Activated naive CD8-positive, alpha-beta T cell (primary cell): ENCODE data around the gene HNRNPC.
"Not testable (repeated sequence)": the region's sequence is repeated elsewhere in the genome, so short reads cannot be mapped to it uniquely, and the experiment has no call there.

Source experiments
- H3K27ac Mint-ChIP-seq: one replicate; pipeline ENCODE4 v1.8.0; 2021; ENCODE audit warnings: mixed read lengths
- H3K27me3 Mint-ChIP-seq: one replicate; pipeline ENCODE4 v1.8.0; 2021; ENCODE audit warnings: mixed read lengths
- H3K36me3 Mint-ChIP-seq: one replicate; pipeline ENCODE4 v1.8.0; 2021; ENCODE audit warnings: mixed read lengths
- H3K4me1 Mint-ChIP-seq: one replicate; pipeline ENCODE4 v1.8.0; 2021; ENCODE audit warnings: low read depth, mixed read lengths
- H3K4me3 Mint-ChIP-seq: one replicate; pipeline ENCODE4 v1.8.0; 2021; ENCODE audit warnings: mild to moderate bottlenecking, mixed read lengths
- H3K9me3 Mint-ChIP-seq: one replicate; pipeline ENCODE4 v1.8.0; 2021; ENCODE audit warnings: low read depth, mixed read lengths

HNRNPC gene

DNA sequence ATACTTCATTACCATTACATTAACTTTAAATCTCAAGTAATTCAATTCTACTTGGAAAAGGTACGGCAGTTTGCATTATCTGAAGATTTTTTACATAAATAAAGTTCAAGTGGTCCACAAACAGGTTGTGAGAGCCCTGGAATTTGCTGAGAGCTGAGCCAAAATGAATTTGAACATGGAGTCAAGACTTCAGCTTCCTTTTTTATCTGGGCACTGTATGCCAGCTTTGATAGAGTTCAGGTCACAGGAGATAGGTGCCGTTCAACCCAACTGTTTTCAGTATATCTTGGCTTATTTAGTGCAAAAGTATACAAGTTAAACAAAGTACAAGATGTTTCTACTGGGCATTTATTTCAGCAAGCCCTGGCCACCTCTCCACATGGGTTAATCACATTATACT is 28.8 kb downstream of the HNRNPC start:
- Mint-ChIP-seq H3K36me3 (peaks cover 2% of the 10 kb centered on the region), H3K9me3 (no peaks in the 10 kb centered on the region), H3K4me1 (peaks cover 79% of the 10 kb centered on the region), H3K27ac (no peak overlapping the region), H3K4me3 (no peak overlapping the region), H3K27me3 (no peaks in the 10 kb centered on the region)

DNA sequence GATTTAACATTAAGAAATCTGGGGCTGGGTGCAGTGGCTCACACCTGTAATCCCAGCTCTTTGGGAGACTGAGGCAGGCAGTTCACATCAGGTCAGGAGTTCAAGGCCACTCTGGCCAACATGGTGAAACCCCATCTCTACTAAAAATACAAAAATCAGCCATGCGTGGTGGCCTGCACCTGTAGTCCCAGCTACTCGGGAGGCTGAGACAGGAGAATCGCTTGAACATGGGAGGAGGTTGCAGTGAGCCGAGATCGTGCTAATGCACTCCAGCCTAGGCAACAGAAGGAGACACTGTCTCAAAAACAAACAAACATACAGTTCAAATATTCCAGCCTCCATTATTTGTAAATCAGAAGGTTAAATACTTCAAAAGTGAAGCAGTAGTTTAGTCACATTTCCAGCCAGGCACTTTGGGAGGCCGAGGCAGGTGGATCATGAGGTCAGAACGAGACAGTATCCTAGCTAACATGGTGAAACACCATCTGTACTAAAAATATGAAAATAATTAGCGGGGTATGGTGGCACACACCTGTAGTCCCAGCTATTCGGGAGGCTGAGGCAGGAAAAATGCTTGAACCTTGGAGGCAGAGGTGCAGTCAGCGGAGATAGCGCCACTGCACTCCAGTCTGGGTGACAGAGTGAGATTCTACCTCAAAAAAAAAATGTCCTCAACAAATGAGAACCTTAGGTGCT is 30.3 kb downstream of the HNRNPC start:
- Mint-ChIP-seq H3K4me1 (peaks cover 85% of the 10 kb centered on the region), H3K27ac (peak overlapping the region; percentile 58), H3K27me3 (no peaks in the 10 kb centered on the region), H3K9me3 (no peaks in the 10 kb centered on the region), H3K4me3 (peak overlapping the region; percentile 46), H3K36me3 (peaks cover 5% of the 10 kb centered on the region)

DNA sequence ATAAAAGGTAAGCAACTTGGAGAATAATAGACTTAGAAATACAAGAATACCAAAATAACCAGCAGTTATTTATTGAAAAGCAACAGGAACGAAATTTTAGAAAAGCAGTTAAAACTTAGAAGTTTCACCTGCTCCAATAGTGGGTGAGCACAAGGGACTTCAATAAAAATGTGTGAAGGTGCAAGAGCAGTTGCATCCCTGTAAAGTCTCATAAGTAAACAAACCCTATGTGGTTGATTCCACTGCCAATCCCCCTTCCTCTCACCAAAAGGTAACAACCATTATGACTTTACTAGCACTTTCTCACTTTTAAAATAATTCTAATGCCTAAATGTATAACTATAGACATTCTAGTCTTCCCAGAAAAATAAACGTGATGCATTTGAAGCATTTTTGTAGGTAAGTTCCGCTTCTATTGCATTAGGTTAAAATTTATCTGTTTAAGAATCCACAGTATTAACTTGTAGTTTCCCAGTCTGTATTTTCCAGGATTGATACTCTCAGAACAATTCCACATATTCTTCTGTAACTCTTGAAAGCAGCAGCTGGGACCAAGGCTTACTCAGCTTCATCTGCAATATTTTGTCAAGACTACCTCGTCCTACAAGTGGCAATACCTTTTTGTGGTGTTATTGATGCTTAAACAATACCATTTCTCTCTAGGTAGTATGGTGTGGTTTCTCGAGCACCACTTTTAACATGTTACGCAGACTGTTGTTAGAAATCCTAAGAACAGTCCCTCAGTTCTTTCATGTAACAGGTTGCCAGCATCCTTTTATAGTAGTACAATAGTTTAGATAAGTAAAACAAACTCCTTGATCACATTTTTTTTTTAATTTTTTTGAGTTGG is 32.1 kb downstream of the HNRNPC start:
- Mint-ChIP-seq H3K27me3 (no peaks in the 10 kb centered on the region), H3K9me3 (no peaks in the 10 kb centered on the region), H3K4me3 (peak overlapping the region; percentile 56), H3K4me1 (peaks cover 83% of the 10 kb centered on the region), H3K27ac (peak overlapping the region; percentile 82), H3K36me3 (peaks cover 3% of the 10 kb centered on the region)

DNA sequence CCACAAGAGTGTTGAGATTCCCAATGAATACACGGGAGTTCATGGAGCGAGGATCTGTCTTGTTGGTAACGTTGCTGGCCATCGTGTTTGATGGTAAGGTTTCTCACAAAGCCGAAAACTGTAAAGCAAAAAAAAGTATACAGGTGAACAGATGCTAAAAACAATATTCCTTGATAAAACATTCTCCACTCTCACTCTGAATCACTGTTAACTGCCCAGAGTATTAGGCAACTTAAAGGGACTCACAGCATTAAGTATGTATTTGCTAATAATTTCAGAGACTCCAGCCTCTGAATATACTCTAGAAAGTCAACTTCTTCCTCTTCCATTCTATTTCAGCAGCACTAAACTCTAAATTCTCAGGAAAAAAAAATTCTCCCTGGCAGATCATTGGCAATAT is 35.1 kb downstream of the HNRNPC start:
- H3K27ac Mint-ChIP-seq = peak overlapping the region; percentile 68
- no peaks in the 10 kb centered on the region for H3K9me3 Mint-ChIP-seq
- peak overlapping the region; percentile 33 for H3K4me3 Mint-ChIP-seq
- H3K36me3 Mint-ChIP-seq = peaks cover 10% of the 10 kb centered on the region
- H3K27me3 Mint-ChIP-seq = no peaks in the 10 kb centered on the region
- peaks cover 90% of the 10 kb centered on the region for H3K4me1 Mint-ChIP-seq

DNA sequence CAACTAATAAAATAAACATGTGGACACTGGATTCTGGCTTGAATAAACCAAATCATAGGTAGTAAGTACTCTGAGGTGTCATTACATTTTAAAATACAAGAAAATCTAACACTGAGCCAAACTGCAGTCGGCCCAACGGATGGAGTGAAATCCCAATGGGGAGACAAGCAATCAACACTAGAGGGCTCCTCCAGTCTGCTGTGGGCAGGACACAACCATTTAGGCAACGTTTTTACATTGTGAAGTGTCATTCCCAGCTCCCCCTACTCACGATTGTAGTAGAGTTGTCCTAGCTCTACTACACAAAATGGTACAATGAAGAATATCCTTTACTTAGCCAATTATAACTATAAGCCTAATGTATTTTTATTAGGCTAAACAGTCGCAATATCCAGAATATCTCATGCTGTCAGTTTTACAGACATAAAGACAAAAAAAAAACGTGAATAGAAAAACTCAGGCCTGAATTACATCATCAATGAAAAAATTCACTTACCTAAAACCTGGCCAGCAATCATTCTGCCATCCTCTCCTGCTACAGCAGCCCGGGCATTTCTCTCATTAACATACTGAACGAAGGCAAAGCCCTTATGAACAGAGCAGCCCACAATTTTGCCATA is 35.7 kb downstream of the HNRNPC start:
- H3K4me3 Mint-ChIP-seq = peak overlapping the region; percentile 33

DNA sequence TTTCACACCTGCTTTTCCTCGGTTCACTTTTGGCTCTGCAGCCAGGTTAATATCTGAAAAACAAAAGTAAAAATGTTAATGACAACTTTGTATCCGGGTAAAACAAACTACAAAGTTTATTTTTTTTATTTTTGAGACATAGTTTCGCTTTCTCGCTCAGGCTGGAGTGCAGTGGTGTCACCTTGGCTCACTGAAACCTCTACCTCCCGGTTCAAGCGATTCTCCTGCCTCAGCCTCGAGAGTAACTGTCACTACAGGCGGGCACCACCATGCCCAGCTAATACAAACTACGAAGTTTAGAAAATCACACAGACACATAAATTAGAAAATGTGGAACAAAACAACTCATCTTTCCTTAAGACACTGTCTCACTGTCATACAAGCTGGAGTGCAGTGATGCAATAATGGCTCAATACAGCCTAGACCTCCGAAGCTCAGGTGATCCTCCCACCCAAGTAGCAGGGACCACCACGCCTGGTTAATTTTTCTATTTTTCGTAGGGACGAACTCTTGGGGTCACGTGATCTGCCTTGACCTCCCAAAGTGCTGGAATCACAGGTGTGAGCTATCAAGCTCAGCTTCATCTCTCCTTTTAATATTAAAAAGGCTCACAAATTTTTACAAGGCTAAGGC is 38.1 kb downstream of the HNRNPC start:
- Mint-ChIP-seq H3K9me3 (no peaks in the 10 kb centered on the region), H3K36me3 (peaks cover 15% of the 10 kb centered on the region), H3K27me3 (no peaks in the 10 kb centered on the region)

More for the DNA sequence above, 35.7 kb downstream of the HNRNPC start:
- peak overlapping the region; percentile 68 for H3K27ac Mint-ChIP-seq
- peaks cover 10% of the 10 kb centered on the region for H3K36me3 Mint-ChIP-seq
- H3K4me1 Mint-ChIP-seq = peaks cover 85% of the 10 kb centered on the region
- H3K9me3 Mint-ChIP-seq = no peaks in the 10 kb centered on the region
- H3K27me3 Mint-ChIP-seq = no peaks in the 10 kb centered on the region

DNA sequence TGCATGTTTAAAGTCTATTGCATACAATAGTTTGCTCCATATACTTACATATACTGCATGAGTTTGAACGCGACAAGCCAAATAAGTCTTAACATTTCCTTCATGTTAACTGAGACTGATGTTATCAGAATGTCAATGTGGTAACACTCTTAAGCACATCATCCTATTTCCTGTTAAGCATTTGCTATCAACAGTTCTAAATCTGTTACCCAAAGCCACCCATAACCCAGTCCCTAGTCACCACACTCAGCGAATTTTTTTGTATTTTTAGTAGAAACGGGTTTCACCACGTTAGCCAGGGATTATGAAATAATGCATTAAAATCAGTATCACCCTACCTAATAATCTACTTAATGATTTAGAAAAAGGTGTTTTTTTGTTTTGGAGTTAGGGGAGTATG is 39.4 kb downstream of the HNRNPC start:
- Mint-ChIP-seq H3K27me3 (no peaks in the 10 kb centered on the region), H3K4me3 (peak overlapping the region; percentile 70), H3K4me1 (peaks cover 73% of the 10 kb centered on the region), H3K27ac (peak overlapping the region; percentile 87), H3K9me3 (no peaks in the 10 kb centered on the region), H3K36me3 (peaks cover 12% of the 10 kb centered on the region)

More for the DNA sequence above, 38.1 kb downstream of the HNRNPC start:
- Mint-ChIP-seq H3K27ac (peak overlapping the region; percentile 87), H3K4me3 (peak overlapping the region; percentile 70), H3K4me1 (peaks cover 80% of the 10 kb centered on the region)

DNA sequence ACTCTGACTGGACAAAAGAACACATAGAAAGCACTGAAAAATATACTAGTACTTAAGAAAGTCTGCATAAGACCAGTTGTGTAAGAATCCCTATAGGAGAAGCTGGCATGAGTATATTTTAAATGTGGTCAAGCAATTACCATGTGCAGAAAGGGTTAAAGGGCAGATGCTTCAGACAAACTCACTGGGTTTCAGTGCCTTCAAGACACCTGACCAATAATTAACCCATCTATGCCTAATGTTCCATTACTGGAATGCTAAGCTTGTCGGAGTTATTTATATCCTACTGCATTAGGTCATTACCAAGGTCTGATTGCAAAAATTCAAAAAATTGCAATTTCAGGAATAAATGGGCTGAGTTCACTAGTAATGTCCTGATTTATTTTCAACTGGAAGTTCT is 41.3 kb downstream of the HNRNPC start:
- H3K27ac Mint-ChIP-seq = peak overlapping the region; percentile 22
- H3K4me1 Mint-ChIP-seq = peaks cover 73% of the 10 kb centered on the region
- no peaks in the 10 kb centered on the region for H3K27me3 Mint-ChIP-seq
- peaks cover 15% of the 10 kb centered on the region for H3K36me3 Mint-ChIP-seq
- no peak overlapping the region for H3K4me3 Mint-ChIP-seq
- no peaks in the 10 kb centered on the region for H3K9me3 Mint-ChIP-seq

DNA sequence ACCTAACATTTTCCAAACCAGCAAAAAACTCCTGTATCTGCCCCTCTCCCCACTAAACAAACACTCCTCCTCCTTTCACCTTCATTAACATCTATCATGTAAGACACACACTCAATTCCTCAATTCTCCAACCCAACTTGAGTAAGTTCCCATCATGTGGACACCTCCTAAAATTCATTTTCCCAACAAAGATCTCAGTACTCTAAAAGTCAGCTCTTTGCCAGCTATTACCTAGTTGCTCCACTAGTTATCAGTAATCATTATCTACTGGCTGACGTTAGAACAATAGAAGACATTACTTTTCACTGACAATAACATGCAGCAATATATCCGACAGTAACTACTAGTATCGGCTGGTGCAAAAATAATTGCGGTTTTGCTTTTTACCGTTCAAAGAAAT is 42.1 kb downstream of the HNRNPC start:
- no peaks in the 10 kb centered on the region for H3K27me3 Mint-ChIP-seq
- peak overlapping the region; percentile 64 for H3K4me3 Mint-ChIP-seq
- no peaks in the 10 kb centered on the region for H3K9me3 Mint-ChIP-seq
- H3K36me3 Mint-ChIP-seq = peaks cover 15% of the 10 kb centered on the region
- H3K4me1 Mint-ChIP-seq = peaks cover 75% of the 10 kb centered on the region
- peak overlapping the region; percentile 87 for H3K27ac Mint-ChIP-seq

DNA sequence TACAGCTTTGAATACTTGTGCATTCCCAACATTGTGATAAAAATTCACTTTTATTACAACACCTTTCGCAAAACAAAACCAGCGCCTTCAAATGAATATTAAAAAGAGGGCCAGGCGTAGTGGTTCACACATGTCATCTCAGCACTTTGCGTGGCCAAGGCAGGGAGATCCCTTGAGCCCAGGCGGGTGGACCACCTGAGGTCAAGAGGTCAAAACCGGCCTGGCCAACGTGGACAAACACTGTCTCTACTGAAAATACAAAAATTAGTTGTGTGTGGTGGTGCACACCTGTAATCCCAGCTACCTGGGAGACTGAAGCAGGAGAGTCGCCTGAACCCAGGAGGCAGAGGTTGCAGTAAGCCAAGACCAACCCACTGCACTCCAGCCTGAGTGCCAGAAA is 42.8 kb downstream of the HNRNPC start:
- H3K36me3 Mint-ChIP-seq = peaks cover 11% of the 10 kb centered on the region
- H3K4me1 Mint-ChIP-seq = peaks cover 74% of the 10 kb centered on the region
- peak overlapping the region; percentile 87 for H3K27ac Mint-ChIP-seq
- H3K9me3 Mint-ChIP-seq = no peaks in the 10 kb centered on the region
- H3K27me3 Mint-ChIP-seq = no peaks in the 10 kb centered on the region
- no peak overlapping the region for H3K4me3 Mint-ChIP-seq

DNA sequence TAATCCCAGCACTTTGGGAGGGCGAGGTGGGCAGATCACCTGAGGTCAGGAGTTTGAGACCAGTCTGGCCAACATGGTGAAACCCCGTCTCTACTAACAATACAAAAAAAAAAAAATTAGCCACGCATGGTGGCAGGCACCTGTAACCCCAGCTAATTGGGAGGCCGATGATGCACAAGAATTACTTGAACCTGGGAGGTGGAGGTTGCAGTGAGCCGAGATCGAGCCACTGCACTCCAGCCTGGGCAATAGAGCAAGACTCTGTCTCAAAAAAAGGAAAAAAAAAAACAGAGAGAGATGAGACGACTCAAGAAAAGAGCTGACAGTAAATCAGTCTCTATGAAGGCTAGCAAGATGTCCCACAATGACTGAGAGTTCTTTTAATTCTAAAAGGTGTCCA is 44.1 kb downstream of the HNRNPC start:
- peaks cover 69% of the 10 kb centered on the region for H3K4me1 Mint-ChIP-seq
- H3K9me3 Mint-ChIP-seq, H3K27me3 Mint-ChIP-seq, H3K27ac Mint-ChIP-seq, H3K4me3 Mint-ChIP-seq: not testable (repeated sequence)
- peaks cover 13% of the 10 kb centered on the region for H3K36me3 Mint-ChIP-seq

DNA sequence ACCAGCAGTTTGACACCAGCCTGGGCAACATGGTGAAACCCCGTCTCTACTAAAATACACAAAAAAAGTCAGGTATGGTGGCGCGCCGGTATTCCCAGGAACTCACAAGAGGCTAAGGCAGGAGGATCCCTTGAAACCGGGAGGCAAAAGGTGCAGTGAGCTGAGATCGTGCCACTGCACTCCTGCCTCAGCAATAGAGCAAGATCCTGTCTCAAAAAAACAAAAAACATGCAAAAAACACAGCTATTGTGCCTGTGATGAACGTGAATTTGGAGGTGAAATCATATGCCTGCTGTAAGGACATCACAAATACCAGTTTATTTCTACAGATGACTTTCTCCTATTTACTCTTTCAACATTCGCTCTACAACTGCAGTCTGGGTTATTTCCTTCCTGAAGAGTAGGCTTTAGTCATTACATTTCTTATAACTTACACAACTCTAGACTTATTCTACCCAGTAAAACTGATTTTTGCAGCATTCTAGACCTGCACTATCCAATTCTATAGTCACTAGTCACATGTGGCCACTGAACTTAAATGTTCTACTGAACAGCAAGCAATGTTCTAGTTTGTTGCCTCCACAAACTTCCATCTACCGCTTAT is 48.3 kb downstream of the HNRNPC start:
- Mint-ChIP-seq H3K27me3 (no peaks in the 10 kb centered on the region), H3K4me3 (peak overlapping the region; percentile 42), H3K27ac (peak overlapping the region; percentile 83), H3K36me3 (peaks cover 8% of the 10 kb centered on the region), H3K4me1 (peaks cover 75% of the 10 kb centered on the region), H3K9me3 (no peaks in the 10 kb centered on the region)

DNA sequence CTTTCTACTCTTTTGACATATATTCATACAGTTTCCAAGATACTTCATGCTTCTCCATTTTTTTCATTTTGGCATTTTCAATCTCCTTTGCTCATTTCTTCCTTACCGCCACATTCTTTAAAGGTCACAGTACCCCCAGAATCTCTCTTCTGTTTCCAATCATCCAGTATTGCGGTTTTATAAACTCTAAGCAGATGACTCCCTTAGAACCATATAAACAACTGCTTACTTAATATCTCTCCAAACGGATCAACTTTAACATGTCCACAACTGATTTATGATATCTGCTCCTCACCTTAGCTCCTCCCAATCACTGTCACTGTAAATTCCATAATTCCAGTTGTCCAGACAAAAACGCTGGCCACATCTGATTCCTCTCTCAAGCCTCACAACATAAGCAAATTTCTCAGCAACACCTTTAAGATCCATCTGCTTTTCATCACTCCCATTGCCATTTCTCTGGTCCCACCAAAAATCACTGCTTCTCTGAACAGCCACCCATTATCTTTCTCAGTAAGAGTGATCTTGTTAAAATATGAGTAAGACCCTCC is 49.6 kb downstream of the HNRNPC start:
- Mint-ChIP-seq H3K27ac (peak overlapping the region; percentile 67), H3K4me1 (peaks cover 80% of the 10 kb centered on the region), H3K9me3 (no peaks in the 10 kb centered on the region), H3K36me3 (peaks cover 8% of the 10 kb centered on the region), H3K27me3 (no peaks in the 10 kb centered on the region), H3K4me3 (peak overlapping the region; percentile 11)

DNA sequence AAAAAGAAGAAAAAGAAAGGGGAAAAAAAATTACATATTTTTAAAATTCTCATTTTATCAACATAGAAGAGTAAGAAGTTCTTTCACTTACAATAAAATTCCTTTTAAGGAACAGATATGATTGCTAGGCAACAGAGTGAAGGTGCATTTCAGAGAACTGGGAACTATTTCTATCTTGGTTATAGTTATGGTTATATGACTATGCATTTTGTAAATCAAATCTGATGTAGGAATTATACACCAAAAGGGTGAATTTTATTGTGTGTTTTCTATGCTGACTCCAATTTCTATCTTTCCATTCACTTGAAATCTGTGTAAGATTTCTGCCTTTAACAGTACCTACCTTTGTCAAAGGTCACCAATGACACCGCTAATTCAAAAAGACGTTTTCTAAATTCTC is 50.1 kb downstream of the HNRNPC start:
- Mint-ChIP-seq H3K36me3 (peaks cover 9% of the 10 kb centered on the region), H3K4me3 (peak overlapping the region; percentile 10), H3K9me3 (no peaks in the 10 kb centered on the region), H3K27me3 (no peaks in the 10 kb centered on the region), H3K4me1 (peaks cover 80% of the 10 kb centered on the region), H3K27ac (peak overlapping the region; percentile 67)
